SK-N-SH treated with all-trans-retinoic acid at 6 μM for 48 hours (cell line): ENCODE measurements around the gene HOXD1.

Experiments used
- ARNTL ChIP-seq: fragments of 450-650 bp; formaldehyde crosslinking; IDR thresholded peaks from 2 replicates; pipeline ENCODE4 v1.5.0; 2020; ENCODE audit warnings: low read depth, mild to moderate bottlenecking, moderate library complexity, borderline replicate concordance
- BACH2 ChIP-seq: fragments of 250-450 bp; sonication (Bioruptor Pico); IDR thresholded peaks from 2 replicates; pipeline ENCODE4 v1.9.0; 2021; ENCODE audit warnings: mild to moderate bottlenecking, borderline replicate concordance
- CREB5 ChIP-seq: fragments of 250-450 bp; sonication (Bioruptor Pico); IDR thresholded peaks from 2 replicates; pipeline ENCODE4 v1.5.1; 2020; ENCODE audit warnings: low read depth, mild to moderate bottlenecking, moderate library complexity
- CSDC2 ChIP-seq: fragments of 250-450 bp; sonication (Bioruptor Pico); IDR thresholded peaks from 2 replicates; pipeline ENCODE4 v1.5.0; 2020; ENCODE audit warnings: mild to moderate bottlenecking, moderate library complexity
- TCF4 ChIP-seq: fragments of 250-450 bp; sonication (Bioruptor Pico); IDR thresholded peaks from 2 replicates; pipeline ENCODE4 v1.8.0; 2021; ENCODE audit warnings: mild to moderate bottlenecking, moderate library complexity, borderline replicate concordance
- TOX ChIP-seq: fragments of 250-450 bp; sonication (Bioruptor Pico); IDR thresholded peaks from 2 replicates; pipeline ENCODE4 v1.8.0; 2021; ENCODE audit warnings: mild to moderate bottlenecking, moderate library complexity, borderline replicate concordance
- ZFP30 ChIP-seq: fragments of 450-650 bp; formaldehyde crosslinking; IDR thresholded peaks from 2 replicates; pipeline ENCODE4 v1.5.0; 2022; ENCODE audit warnings: mild to moderate bottlenecking, moderate library complexity
- ZNF8 ChIP-seq: fragments of 450-650 bp; formaldehyde crosslinking; IDR thresholded peaks from 2 replicates; pipeline ENCODE4 v1.5.0; 2020; ENCODE audit warnings: mild to moderate bottlenecking, moderate library complexity
- TF ChIP-seq, protein P1 (sequence below): fragments of 250-450 bp; sonication (Bioruptor Pico); IDR thresholded peaks from 2 replicates; pipeline ENCODE4 v1.8.0; 2020; ENCODE audit warnings: mild to moderate bottlenecking, moderate library complexity, borderline replicate concordance
- TF ChIP-seq, protein P2 (sequence below): fragments of 250-450 bp; sonication (Bioruptor Pico); IDR thresholded peaks from 2 replicates; pipeline ENCODE4 v1.8.0; 2021; ENCODE audit warnings: low read depth, mild to moderate bottlenecking, moderate library complexity, borderline replicate concordance

- TF ChIP-seq TCF4 (CRISPR knock-in tag), result no peak
- no peak for TF ChIP-seq ARNTL (CRISPR knock-in tag)
- TF ChIP-seq CREB5 (CRISPR knock-in tag), result no peak
- TF ChIP-seq, protein P1, sequence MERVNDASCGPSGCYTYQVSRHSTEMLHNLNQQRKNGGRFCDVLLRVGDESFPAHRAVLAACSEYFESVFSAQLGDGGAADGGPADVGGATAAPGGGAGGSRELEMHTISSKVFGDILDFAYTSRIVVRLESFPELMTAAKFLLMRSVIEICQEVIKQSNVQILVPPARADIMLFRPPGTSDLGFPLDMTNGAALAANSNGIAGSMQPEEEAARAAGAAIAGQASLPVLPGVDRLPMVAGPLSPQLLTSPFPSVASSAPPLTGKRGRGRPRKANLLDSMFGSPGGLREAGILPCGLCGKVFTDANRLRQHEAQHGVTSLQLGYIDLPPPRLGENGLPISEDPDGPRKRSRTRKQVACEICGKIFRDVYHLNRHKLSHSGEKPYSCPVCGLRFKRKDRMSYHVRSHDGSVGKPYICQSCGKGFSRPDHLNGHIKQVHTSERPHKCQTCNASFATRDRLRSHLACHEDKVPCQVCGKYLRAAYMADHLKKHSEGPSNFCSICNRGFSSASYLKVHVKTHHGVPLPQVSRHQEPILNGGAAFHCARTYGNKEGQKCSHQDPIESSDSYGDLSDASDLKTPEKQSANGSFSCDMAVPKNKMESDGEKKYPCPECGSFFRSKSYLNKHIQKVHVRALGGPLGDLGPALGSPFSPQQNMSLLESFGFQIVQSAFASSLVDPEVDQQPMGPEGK, result no peak
- TF ChIP-seq ZFP30 (CRISPR knock-in tag), result no peak
- TF ChIP-seq ZNF8 (CRISPR knock-in tag), result no peak
- TF ChIP-seq, protein P2, sequence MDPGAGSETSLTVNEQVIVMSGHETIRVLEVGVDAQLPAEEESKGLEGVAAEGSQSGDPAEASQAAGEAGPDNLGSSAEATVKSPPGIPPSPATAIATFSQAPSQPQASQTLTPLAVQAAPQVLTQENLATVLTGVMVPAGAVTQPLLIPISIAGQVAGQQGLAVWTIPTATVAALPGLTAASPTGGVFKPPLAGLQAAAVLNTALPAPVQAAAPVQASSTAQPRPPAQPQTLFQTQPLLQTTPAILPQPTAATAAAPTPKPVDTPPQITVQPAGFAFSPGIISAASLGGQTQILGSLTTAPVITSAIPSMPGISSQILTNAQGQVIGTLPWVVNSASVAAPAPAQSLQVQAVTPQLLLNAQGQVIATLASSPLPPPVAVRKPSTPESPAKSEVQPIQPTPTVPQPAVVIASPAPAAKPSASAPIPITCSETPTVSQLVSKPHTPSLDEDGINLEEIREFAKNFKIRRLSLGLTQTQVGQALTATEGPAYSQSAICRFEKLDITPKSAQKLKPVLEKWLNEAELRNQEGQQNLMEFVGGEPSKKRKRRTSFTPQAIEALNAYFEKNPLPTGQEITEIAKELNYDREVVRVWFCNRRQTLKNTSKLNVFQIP (CRISPR knock-in tag), result no peak
- TF ChIP-seq CSDC2 (CRISPR knock-in tag), result no peak
- TF ChIP-seq BACH2 (CRISPR knock-in tag), result no peak
- no peak for TF ChIP-seq TOX (CRISPR knock-in tag)
These were observed at the start of gene HOXD1 for GRCh38 chr2:176187899-176188773.
